ENCODE measurements around the gene CACNG8. TPM values are rescaled to one million over a fixed set of nuclear protein-coding genes. Genes with fewer than 3 reads are reported as not detected.
"Not testable (repeated sequence)": the region's sequence is repeated elsewhere in the genome, so short reads cannot be mapped to it uniquely, and the experiment has no call there.

CACNG8 gene
- 0.22 TPM for total RNA-seq

DNA sequence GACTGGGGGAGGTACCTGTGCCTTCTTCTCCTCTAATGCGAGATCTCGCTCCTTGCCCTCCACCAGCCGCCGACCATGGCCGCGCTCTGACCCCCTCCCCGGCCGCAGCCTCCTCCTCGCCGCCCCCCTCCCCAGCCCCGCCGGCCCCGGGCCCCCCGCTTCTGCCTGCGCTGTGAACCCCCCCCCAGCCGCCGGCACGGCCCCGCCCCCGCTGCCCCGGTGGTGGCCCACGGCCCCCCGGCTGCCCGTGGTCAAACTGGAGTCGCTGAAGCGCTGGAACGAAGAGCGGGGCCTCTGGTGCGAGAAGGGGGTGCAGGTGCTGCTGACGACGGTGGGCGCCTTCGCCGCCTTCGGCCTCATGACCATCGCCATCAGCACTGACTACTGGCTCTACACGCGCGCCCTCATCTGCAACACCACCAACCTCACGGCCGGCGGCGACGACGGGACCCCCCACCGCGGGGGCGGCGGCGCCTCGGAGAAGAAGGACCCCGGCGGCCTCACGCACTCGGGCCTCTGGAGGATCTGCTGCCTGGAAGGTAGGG, at the start of gene CACNG8:
TSS of gene CACNG8 (plus strand) at position 51 of the 545 bp plus-strand sequence.
- ATAC-seq (no peak), DNase-seq (ENCODE audit: low spot score) (no peak)
- intact Hi-C loops (cut with DNase I): no loop called here

DNA sequence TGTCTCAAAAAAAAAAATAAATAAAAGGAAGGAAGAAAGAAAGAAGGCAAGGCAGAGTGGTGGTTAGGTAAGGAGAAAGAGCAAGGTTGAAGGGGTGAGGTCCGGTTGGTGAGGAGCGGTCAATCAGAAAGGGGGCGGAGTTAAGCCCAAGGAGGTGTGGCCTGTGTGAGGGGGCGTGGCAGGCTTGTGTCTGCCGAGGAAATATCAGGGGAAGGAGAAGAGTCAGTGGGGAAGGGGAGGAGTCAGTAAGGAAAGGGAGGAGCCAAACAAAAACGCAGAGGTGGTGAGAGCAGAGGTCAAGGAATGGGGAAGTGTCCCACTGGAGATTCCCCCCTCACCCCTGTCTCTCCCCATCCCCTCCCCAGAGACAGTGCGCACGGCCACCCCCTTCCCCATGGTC, 47.7 kb upstream of the CACNG8 start:
- DNase-seq (ENCODE audit: low spot score) (no peak), ATAC-seq (no peak)
- intact Hi-C loops (cut with DNase I): no loop called here

DNA sequence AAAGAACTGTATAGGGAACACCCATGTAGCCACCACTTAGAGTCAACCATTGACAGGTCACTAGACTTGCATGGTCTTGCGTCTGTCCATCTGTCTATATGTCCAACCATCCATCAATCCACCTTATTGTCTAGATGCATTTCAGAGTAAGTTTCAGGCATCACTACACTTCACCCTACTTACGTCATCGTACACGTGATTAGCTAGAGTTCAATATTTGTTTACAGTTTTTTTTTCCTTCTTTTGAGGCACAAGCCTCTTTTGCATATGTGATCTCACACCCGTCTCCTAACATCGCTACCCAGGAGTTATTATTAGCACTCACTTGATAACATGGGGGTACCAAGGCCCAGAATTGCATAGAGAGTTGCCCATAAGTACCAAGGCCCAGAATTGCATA, 46.7 kb upstream of the CACNG8 start:
- no peak for ATAC-seq
- intact Hi-C loops (cut with DNase I): no loop called here
- no peak for DNase-seq (ENCODE audit: low spot score)

DNA sequence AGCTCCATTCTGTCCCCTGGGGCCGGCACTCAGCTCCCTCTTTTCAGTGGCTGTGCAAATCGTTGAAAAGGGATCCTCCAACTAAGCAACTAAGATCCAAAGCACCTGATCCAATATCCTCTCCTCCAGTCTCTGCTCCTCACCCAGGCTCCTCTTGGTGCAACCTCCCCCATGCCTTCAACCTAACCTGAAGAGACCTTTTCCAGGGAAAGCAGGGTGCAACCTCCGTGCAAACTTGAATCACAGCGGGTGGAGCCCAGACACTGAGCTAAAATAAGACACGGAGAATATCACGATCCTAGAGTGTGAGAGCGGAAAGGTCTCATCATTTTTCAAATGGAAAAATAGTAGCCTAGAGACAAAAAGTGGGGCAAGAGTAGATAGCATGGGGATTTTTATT, 45.4 kb upstream of the CACNG8 start:
- intact Hi-C loops (cut with DNase I): no loop called here
- no peak for ATAC-seq
- DNase-seq (ENCODE audit: low spot score): no peak

DNA sequence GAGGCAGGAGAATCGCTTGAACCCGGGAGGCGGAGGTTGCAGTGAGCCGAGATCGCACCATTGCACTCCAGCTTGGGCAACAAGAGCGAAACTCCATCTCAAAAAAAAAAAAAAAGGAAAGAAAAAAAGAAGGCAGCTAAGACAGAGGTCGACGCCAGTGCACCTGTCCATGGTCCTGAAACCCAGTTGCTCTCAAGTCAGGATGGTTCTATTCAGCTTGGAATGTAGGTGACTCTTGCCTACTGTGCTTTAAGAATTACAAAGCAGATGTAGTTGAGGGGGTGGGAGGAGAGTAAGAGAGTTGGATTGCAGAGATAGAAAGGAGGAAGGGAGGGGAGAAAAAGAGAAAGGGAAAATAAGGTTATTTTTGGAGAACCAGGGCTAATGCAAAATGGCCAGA, 35.0 kb upstream of the CACNG8 start:
- ATAC-seq (no peak), DNase-seq (ENCODE audit: low spot score) (no peak)
- intact Hi-C loops (cut with DNase I): no loop called here

DNA sequence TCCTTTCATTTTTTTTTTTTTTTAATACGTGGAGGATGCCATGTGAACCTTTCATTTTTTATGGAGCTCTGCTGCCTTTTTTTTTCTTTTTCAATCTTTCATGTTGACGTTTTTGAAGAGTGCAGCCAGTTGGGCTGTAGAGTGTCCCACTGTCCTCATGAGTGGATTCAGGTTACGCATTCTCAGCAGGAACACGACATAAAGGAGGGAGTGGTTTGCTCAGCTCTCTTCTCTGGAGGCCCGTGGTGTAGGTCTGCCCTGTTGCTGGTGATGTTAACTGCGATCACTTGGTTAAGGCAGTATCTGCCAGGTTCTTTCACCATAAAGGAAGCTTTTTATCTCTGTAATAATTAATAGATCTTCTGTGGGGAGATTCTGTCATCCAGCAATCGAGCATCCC, 26.7 kb upstream of the CACNG8 start:
- DNase-seq (ENCODE audit: low spot score): no peak
- no peak for ATAC-seq
- intact Hi-C loops (cut with DNase I): no loop called here

DNA sequence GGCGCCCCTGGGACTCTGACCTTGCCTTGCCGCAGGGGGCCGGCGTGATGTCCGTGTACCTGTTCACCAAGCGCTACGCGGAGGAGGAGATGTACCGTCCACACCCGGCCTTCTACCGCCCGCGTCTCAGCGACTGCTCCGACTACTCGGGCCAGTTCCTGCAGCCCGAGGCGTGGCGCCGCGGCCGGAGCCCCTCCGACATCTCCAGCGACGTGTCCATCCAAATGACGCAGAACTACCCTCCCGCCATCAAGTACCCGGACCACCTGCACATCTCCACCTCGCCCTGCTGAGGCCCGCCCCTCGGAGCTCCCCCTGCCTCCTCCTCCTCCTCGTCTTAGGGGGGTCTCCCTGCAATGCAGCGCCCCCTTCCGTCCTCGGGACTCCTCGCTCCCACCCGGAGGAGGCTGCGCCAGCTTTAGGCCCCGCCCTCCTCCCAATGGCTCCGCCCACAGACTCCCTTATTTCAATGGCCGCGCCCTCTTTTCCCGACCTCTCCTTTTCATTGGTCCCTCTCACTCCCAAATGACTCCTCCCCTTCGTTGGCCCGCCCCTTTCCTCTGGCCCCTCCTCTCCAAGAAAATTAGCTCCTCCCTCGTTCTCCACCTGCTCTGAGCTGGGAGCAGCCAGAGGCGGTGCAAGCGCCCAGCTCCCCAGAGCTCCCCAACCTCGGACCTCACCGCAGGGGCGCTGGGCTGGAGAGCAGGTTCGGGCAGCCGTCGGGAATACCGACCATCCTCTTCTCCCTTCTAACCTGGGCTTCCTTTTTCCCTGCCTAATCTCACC, 20.5 kb upstream of the CACNG8 start:
- ATAC-seq: no peak
- no peak for DNase-seq (ENCODE audit: low spot score)
- intact Hi-C loops (cut with DNase I): no loop called here

DNA sequence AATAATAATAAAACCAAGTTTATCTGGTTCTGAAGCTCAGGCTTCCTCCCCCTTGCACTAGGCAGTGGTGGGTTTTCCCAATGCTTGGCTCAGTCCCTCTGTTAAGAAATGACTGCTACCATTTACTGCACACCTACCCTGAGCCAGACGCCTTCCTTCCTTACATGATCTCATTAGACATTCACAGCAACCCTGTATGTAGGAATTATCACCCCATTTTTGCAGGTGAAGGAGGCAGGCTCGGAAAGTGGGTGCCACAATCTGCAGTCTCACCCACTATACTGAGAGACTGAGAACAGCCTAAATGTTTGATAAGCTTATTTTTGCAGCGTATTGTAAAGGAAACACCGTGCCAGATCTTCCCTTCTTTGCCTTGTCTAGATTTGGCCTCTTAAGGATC, 18.3 kb upstream of the CACNG8 start:
- ATAC-seq: no peak
- intact Hi-C loops (cut with DNase I): no loop called here

DNA sequence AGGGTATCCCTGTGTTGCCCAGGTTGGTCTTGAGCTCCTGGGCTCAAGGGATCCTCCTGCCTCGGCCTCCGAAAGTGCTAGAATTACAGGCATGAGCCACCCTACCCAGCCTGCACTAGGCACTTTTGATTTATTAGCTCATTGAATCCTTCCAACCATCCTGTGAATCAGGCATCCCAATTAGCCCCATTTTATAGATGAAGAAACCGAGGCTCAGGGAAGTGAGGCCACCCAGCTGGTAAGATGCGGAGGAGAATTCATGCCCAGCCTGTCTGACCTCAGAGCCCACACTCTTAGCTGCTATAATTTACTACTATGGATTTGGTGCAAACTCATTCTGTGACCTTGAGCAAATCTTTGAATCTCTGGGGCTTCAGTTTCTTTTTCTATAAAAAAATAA, 17.8 kb upstream of the CACNG8 start:
- DNase-seq (ENCODE audit: low spot score) (no peak), ATAC-seq (no peak)
- intact Hi-C loops (cut with DNase I): no loop called here

More for the DNA sequence above, 18.3 kb upstream of the CACNG8 start:
- DNase-seq (ENCODE audit: low spot score): no peak

DNA sequence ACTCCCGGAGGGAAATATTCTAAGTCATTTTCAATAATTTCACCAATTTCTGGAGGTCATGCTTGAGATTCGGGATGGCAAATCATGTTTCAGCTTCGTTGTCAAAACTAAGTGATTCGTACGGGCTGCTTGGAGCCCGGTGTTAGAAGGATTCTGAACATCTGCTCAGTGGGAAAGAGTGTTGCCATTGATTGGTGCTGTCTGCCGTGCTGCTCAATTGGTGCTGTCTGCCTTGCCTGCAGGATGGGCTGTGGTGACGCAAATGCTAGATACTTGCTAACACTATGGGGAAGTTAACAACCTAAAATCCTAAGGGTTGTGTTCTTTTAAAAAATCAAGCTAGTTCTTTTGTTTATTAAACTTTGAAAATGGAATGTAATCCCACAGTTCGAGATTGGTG, 17.3 kb upstream of the CACNG8 start:
- intact Hi-C loops (cut with DNase I): no loop called here
- DNase-seq (ENCODE audit: low spot score) (no peak), ATAC-seq (no peak)

DNA sequence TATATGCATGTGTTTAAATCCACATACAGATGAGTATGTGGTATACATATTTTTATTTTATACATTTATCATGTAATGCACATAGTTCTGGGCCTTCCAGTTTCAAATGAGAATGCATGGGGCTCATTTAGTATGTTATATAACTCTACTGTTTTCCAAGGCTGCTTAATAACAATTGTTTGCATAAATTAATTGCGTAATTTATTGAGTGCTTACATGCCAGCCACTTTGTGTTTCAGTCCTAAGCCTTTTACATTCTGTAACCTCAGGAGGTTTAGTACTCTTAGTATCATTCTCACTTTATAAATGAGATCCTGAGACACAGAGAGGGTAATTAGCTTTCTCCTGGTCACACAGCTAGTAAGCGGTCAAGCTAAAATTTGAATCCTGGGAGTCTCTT, 16.7 kb upstream of the CACNG8 start:
- DNase-seq (ENCODE audit: low spot score) (no peak), ATAC-seq (no peak)
- intact Hi-C loops (cut with DNase I): no loop called here

DNA sequence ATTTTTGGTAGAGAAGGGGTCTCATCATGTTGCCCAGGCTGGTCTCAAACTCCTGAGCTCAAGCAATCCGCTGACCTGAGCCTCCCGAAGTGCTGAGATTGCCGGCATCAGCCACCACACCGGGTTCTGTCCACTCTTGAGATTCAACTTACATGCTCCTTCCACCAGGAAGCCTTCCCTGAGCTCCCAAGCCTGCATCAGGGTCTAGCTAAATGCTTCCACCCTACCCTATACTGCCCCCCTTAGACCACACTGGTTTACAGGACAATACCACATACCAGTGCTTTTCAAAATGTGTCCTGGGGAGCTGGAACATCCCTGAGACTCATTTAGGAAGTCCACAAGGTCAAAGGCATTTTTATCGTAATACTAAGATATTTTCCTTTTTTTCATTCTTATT, 15.1 kb upstream of the CACNG8 start:
- DNase-seq (ENCODE audit: low spot score) (no peak), ATAC-seq (no peak)
- intact Hi-C loops (cut with DNase I): no loop called here

DNA sequence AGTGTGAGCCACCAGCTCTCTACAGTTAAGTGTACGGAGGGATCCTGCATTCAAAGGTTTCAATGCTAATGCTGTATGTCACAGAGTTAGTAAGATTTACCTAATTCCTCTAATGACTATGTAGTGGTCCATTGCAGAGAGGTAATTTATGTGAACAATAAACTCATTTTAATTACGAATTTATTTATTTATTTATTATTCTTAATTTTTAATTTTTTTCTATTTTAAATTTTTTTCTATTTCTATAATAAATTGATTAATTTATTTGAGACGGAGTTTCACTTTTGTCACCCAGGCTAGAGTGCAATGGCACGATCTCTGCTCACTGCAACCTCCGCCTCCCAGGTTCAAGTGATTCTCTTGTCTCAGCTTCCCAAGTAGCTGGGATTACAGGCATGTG, 14.1 kb upstream of the CACNG8 start:
- intact Hi-C loops (cut with DNase I): not testable (repeated sequence)

DNA sequence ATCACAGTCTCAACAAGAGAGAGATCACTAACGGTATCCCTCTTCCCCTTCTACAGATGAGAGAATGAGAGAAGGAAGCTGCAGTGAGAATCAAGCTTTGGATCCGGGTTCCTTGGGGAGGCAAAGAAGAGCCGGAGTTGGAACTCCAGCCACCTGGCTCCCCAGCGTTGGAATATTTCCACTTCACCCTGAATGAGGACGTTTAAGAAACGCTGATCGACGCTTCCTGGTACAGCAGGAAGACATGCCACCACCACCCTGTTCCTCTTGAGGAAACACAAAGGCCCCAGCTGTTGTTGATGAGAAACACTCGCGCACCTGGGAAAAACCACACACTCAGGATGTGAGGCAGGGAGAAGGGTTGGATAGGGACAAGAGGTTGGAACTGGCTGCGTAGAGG, 11.3 kb upstream of the CACNG8 start:
- no peak for ATAC-seq
- intact Hi-C loops (cut with DNase I): no loop called here
- DNase-seq (ENCODE audit: low spot score): no peak

More for the DNA sequence above, 14.1 kb upstream of the CACNG8 start:
- not testable (repeated sequence) for ATAC-seq; DNase-seq (ENCODE audit: low spot score)

DNA sequence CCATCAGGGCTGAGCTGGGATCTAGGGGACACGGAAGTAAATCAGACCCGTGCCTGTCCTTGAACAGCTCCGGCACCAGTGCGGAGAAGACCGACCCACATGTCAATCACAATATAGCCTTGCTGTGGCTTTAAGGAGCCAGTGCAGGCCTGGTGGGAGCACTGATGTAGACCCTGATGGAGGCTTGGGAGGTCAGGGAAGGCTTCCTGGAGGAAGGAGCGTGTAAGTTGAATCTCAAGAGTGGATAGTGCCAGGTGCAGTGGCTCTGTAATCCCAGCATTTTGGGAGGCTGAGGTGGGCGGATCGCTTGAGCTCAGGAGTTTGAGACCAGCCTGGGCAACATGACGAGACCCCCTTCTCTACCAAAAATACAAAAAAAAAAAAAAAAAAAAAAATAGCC, 10.8 kb upstream of the CACNG8 start:
- ATAC-seq: no peak
- DNase-seq (ENCODE audit: low spot score): no peak
- intact Hi-C loops (cut with DNase I): no loop called here

DNA sequence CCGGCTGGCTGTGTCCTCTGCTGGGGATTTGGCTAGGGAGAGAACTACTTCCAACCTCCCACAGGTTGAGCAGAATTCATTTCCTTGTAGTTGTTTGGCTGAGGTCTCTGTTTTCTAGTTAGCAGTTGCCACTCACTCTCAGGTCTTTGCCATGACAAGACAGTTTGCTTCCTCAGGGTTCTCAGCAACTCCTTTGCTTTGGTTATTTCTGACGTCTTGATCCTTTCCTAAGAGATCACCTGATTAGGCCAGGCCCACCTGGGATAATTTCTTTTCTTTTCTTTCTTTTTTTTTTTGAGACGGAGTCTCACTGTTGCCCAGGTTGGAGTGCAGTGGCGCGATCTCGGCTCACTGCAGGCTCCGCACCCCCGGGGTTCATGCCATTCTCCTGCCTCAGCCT, 9.4 kb upstream of the CACNG8 start:
- intact Hi-C loops (cut with DNase I): no loop called here
- no peak for ATAC-seq

DNA sequence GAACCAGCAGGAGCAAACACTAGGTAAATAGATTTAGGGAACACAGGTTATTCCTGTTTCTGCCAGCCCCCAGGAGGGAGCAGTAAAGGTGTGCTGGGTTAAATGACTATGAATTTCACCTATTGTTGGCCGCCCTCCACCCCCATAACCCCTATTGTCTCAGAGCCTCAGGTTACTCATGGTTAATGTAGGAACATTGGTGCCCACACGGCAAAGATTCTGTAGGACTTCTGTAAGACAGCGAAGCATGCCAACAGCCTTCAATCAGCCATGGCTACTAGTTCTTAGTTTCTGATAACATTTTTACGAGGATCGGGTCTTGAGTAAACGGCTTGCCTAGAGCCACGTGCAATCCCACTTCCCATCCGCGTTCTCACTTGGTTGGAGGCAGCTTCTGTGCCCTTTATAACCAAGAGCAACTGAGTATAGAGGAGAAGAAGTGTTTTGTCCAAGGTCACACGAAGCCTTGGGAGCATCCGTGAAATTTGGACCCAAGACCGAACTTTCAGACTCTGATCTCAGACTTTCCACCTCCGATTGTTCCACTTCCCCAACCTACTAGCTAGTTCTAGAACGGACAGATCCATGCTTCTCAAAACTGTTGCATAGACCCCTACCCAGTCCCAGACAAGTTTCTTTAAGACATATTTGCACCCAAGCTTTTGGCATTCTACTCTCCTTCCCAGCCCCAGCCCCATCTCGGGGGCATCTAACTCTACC, 5.1 kb upstream of the CACNG8 start:
- intact Hi-C loops (cut with DNase I): no loop called here
- ATAC-seq (no peak), DNase-seq (ENCODE audit: low spot score) (no peak)

More for the DNA sequence above, 9.4 kb upstream of the CACNG8 start:
- DNase-seq (ENCODE audit: low spot score): no peak

DNA sequence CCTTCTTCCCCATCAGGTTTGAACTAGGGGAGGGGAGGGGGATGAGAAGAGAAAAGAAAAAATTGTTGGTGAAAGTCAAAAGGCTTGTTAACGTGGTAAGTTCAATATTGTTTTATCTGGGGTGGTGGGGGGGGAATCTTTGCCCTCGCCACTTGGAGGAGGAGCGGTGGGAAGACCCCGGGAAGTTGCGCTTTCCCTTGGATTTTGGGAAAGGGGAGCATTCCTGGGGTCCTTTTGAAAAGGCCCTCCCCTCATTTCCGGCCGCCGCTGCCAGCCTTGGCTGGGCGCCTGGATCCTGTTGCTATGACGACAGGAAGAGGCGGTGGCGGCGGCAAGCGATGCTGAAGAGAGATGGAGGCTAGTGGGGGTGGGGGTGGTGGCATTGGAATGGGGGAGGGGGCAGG, 4.6 kb upstream of the CACNG8 start:
- ATAC-seq (no peak), DNase-seq (ENCODE audit: low spot score) (no peak)
- intact Hi-C loops (cut with DNase I): no loop called here

DNA sequence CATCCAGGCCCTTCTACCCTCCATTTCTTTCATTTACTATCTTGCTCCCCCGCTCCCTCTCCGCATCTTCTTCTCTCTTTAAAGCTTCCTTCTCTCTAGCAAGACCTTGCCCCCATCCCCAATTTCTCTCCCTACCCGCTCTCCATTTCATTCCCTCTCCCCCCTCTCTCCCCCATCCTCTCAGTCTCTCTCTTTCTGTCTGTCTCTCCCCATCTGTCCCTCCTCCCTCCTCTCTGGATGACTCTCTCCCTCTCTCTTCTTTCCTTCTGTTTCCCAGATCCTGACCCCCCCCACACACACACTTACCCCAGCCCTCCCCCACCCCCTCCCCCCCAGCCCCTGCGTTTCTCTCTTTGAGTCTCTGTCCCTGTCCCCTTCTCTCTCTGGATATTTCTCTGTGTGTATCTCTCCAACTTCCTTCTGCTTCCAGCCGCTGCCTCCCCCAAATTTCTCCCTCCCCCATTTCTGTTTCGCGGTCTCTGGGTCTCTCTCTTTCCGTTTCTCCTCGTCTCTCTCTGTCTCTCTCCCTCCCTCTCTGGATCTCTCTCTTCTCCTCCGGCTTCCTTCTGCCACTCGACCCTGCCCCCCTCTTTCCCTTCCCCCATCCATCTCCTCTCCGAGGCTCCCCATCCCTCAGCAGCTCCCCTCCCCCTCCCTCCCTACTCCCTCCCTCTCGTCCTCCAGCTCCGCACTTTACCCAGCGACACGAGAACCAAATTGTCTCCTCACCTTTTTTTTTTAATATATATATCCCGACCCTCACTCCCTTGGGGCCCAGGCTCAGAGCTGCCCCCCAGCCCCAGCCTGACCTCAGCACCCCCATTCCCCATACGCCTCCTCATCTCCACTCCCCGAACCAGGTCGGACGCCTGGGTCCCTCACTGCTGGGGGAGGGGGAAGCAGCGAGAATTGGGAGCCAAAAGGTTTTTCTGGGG, 3.6 kb upstream of the CACNG8 start:
- intact Hi-C loops (cut with DNase I): no loop called here
- DNase-seq (ENCODE audit: low spot score) (no peak), ATAC-seq (no peak)
